Stimulated activated CD4-positive, alpha-beta T cell treated with anti-CD3 and anti-CD28 coated beads, Interleukin-2, amount 100 ng/mL, for 4 hours (primary cell): ENCODE results near the gene DOCK2.

Experiments
- DNase-seq: peaks from one replicate; pipeline ENCODE4 v3.0.0-alpha.2; 2020; ENCODE audit warnings: low read depth

Gene DOCK2

GRCh38 chr5:169694091-169694625, 57.1 kb downstream of the DOCK2 start:
- DNase-seq: no peak

DNA sequence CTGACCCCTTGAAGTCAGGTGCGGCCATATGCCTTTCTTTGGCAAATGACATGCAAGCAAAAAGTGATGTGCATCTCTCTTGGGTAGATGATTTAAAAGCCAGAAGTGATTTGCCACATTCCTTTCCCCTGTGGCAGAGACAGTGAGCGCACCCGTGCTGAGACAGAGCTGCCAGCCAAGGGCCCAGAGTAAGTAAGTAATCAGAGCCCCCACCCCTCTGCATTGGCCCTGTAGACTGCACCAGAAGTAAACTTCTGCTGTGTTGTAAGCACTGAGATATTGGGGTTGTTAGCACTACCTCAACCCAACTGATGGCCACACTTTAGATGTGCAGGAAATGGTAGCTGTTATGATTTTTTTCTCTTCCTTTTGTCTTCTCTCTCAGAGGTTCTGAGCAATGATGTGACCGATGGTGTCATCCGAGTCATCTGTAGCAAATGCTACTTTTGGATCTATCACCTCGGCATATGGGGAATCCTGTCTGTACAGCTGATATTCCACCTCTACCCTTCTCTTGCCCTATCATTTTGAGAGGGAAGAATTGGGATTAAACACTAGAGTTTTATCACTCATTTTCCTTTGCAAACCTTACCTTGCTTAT, 58.0 kb downstream of the DOCK2 start:
- DNase-seq: no peak

DNA sequence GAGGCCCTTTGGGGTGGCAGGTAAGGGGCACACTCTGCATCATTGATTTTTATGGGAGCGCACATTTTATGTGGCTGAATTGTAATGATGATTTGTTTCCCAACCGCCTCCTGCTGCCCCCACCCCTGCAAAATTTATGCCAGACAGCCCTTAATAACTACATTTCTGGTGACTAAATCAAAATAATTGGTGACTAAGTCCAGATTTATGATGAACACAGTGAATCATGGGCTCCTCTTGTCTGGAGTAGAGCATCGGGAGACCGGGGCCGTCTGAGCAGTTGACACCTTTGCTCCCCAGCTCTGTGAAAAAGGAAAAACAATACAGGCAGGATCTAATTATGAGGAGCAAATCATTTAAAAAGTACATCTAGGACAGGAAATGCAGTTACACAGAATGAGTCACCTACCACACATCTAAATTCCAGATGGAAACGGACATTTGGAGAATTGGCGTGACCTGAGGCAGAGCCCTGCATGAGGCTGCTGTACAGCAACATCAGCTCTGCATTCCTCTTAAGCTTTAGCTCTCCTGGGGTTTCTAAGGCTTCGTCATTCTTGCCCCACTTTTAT, 58.9 kb downstream of the DOCK2 start:
- no peak for DNase-seq

GRCh38 chr5:169696621-169697510, 59.8 kb downstream of the DOCK2 start:
- no peak for DNase-seq

DNA sequence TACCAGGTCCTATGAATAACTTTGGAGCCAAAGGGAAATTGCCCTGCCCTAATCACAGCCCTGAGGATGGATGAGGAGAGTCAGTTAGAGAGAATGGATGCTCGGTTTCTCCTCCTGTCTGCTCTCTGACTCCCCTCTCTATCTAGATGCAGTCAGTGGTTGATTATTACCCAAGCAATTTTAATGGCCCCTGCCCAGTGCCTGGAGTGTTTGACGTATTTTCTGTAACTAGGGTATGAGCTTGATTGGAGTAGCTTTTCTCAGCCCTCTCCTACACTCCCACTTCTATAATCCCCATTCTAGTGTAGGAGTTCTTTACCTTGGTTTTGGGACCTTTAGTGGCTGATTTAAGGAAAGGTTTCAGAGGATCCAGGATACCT, 60.4 kb downstream of the DOCK2 start:
- DNase-seq: no peak

DNA sequence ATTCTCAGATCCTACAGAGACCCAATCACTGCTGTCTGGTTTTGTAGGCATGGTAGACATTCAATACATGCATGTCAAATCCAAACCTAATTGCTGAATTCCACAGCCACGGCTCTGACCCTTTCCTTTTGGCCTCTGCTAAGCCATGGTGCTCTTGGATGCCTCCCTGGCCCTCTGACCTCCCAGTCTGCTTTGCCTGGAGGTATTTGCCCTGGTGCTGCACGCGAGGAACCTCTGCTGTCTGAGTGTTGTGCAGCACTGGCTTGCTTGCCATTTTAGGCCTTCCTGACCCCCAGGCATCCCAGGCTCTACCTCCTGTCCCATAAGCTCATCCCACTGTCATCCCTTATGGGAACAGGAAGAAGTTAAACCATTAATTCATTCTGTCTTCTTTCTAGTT, 60.9 kb downstream of the DOCK2 start:
- no peak for DNase-seq

DNA sequence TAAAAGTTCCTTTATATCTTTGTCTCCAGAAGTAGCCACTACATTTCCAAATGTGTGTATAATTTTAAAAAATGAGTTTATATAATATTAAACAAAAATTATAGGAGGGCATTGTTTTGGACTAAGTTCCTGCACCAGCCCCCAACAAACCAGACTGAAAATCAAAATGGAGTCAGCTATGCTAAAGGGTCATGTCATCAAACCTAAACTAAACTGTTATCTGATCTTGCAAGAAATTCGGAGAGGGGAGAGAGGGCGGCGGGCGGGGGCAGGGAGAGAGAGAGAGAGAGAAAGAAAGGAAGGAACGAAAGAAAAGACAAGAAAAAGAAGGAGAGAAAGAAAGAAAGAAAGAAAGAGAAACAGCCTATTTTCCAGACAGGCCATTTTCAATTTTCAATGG, 63.5 kb downstream of the DOCK2 start:
- no peak for DNase-seq

DNA sequence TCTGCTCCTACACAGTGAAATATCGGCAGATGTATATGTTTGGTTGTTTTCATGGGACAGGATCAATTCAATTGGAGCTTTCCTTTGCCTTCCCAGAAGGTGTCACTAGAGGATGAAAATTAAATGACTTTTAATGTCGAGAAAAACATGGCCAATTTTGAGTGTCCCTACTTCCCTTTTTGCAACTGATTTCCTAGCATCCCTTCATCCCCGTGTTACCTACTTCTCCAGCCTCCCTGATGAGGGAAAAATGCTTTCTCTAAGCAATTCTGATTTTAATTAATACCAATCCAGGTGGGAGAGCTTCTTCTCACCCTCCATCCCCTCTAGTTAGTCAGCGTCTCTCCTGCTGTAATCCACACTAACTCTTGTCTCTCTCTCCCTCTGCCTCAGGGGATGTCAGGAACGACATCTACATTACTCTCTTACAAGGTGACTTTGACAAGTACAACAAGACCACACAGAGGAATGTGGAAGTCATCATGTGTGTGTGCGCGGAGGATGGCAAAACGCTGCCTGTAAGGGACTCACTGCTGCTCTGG, 64.9 kb downstream of the DOCK2 start:
- no peak for DNase-seq

DNA sequence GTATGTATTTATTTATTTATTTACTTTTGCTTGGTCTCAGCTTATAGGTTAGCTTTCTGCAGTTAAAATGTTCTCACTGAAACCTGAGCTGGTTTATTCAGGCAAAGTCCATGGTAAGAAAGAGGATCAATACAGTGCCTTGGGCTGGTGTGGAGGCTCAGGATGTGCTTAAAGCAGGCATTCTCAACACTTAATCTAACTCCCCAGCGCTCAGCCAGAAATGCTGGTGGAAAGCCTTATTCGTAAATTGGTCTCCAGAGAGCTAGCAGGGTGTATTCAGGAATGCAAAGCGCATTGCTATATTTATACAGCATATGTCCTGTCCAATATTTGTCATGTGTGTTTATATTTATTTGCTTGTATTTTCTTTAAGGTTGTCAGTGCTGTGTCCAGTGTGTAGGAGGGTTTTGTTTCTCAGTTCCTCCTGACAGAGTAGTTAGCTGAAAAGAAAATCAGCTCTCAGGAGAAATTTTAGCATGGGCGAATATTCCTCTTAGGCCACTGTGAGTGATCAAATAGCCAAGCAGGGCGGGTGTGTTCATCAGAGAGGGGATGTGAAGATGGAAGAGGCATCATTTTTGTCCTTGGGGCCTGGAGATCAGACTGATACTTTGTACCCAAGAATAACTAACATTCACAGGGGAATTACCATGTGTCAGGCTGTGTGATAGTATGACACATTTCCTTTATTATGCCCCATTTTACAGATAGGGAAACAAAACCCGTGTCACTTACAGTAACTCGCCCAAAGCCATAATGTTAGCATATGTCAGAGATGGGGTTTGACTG, 65.8 kb downstream of the DOCK2 start:
- no peak for DNase-seq

- DNase-seq: no peak
Observed at GRCh38 chr5:169703813-169704212, 66.7 kb downstream of the DOCK2 start.

GRCh38 chr5:169705322-169705721, 68.2 kb downstream of the DOCK2 start:
- DNase-seq: no peak

DNA sequence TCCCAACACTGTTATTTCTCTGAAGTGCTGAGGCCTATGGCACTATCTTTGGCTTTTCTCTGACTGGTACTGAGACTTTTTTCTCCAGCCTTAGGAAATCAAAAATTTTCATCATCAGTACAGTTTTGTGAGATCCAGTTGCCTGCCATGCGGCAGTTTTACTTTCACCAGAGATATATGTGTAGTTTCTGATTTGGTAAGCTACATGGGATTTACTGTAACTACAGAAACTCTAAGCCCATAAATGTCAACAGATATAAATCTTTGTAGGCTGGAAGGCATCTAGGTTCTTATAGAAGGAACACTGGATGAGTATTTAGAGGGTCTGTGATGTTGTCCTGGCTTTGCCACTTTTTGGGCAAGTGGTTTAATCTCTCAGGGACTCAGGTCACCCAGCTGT, 69.0 kb downstream of the DOCK2 start:
- no peak for DNase-seq

DNA sequence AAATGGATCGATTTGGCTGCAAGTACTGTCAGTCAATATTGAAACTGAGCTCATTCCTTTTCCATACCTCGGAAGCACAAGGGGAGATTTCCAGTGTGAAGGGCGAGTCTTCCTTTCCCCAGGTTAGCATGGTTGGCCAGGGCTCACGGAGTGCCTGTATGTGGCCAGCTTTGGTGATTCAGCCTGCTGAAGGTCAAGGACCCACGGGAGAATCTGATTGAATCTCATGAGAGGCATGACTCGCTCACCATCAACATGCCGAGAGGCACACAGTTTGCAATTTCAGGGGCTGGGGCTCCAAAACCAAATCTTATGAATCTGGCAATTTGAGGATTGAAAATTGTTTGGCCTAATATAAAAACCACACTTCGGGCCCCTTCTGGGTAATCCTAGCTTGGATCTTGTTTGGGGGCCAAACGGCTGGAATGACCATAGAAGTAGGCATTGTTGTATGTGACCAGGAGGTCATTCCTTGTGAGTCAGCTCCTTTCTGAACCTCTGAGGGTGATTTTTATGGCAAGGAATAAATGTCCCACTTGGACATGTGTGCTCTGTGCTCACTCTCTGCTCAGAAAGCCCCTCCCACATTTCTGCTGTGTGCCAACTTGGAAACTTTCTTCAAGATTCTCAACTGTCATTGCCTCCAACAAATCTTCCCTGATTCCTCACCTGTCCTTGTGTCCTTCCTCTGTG, 69.8 kb downstream of the DOCK2 start:
- DNase-seq: no peak

GRCh38 chr5:169707686-169708085, 70.6 kb downstream of the DOCK2 start:
- DNase-seq: no peak

DNA sequence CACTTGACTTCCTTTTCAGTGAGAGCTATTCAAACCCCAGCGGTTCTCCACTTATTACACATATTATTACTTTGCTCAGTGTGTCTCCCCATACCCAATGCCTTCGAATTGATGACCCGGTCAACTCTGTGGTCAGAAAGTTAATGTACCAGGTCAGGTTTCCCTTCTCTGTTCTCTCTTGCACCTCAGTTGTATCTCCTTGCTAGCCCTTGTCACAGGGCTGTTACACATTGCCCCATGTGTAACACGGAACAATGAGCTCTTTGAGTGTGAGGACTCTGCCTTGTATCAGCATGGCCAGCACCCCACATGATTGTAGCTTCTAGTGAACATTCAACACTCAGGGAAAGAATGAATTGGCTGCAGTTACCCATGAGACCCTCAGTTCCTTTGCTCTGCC, 73.6 kb downstream of the DOCK2 start:
- DNase-seq: no peak

DNA sequence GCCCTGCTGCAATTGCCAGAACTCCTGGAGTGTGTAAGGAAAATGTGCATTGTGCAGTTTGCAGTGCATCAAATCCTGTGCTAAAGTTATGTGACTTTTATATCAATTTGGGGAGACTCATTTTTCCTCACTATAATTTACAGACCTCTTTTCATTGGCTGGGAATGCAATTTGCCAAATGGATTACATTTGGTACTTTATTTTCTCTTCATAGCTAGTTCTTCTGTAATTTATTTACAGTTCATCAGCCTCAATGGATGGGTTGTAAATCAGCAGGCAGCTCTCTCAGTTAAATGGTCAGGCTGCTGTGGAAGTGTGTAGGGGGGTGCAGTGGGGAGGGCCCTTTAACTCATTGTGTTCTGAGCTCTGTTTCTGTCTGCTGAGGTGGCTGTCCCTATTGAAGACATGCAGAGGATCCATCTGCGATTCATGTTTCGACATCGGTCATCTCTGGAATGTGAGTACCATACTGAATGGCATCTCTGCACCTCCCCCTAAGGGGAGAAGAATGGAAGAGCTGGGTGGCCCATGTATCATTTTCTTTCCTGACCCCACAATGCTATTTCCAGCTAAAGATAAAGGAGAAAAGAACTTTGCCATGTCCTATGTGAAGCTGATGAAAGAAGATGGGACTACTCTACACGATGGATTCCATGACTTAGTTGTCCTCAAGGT, 74.6 kb downstream of the DOCK2 start:
- DNase-seq: no peak

DNA sequence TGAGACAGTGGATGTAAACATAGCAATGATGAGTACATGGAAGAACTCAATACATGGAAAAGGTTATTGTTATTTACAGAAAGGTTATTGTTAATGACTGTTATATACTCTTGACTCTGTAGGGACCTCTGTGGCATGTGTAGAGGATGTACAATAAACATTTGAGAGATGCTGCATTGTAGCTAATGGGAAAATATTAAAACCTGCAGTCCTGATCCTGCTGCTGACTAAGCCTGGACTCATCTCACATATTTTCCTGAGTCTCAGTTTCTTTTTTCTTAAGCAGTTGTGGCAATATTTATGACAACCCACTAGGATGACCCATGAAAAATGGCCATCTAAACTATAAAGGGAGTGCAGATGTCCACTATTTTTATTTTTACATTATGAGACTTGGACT, 75.4 kb downstream of the DOCK2 start:
- DNase-seq: no peak

DNA sequence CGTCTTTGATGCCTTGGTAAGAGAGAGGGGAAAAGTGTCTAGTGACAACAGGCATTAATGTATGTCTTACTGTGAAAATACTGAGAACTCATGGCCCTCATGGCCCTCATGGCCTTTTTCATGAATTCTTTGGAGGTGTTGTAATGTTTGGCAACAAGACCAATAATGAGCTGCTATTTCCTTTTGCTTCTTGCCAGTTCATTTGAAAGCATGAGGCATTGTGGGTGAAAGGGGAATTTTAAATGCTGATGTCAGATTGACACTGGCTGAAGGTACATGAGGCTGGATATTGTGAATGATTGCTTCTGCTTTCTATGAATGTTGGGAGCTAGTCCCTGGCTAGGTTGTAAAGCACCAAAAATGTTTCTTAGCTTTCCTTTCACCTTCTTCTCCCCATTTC, 79.2 kb downstream of the DOCK2 start:
- no peak for DNase-seq

GRCh38 chr5:169717288-169717687, 80.2 kb downstream of the DOCK2 start:
- DNase-seq: no peak

GRCh38 chr5:169719360-169720314, 82.6 kb downstream of the DOCK2 start:
- DNase-seq: no peak
